ENCODE data around the gene GPR107. TPM values are rescaled to one million over a fixed set of nuclear protein-coding genes. Genes with fewer than 3 reads are reported as not detected.

The GPR107 gene
- total and polyA plus RNA-seq, 2 of the 8 experiments (the other 6 are each of a cell fraction or from before 2014, with no cell fraction given): 19.3 to 30.7 TPM

DNA sequence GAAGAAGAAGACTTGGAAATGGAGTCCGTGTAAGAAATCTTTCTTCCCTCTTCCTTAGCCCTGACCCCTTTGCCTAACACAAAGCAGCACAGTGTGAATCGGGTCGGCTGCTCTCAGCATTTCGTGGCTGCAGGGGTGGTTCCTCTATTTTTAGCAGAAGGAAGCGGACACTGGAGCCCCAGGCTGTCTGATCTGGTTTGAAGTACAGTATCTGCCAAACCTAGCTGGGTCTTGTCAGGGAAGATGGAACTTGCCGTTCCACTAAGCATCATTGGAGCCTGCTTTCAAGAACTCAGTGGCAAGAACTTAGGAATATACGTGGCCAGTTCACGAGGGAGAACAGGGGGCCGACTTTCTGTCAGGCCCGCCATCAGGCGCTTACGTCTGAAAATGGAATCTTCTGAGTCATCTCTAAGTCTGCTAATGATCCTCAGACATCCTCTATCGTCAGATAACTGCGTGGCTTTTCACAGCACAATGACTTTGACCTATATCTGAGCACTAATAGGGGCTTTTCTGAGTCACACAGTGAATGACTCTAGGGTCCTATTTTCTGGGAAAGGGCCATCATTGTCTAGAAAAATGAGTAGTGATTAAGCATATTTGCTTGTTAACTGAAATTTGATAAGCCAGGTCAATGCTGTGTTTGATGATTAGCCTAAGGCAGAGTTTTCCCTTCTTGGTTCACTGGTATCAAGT, 75.2 kb downstream of the GPR107 start:
- Histone ChIP-seq H3K4me2 (ENCODE audit: insufficient read depth in 1 of 2, low read depth in 2 of 2, low read length in 2 of 2) (no peak overlapping the region), H2BK120ac (replicated peaks; ENCODE audit: low read depth, low read length) (no peak overlapping the region), H3K27me3 (replicated peaks in 1 of 4; ENCODE audit: control insufficient read depth in 3 of 4, extremely low read depth in 1 of 4, insufficient read depth in 3 of 4, low read length in 3 of 4) (peaks cover 0 to 1% (median 0%) of the 10 kb centered on the region in 4 experiments; a peak in 1 of 7 replicates), H4K91ac (replicated peaks; ENCODE audit: insufficient read length, low read length) (no peak overlapping the region), H2AFZ (ENCODE audit: low read length) (no peak overlapping the region), H3K56ac (replicated peaks; ENCODE audit: insufficient read length, low read depth, low read length) (no peak overlapping the region), H3K4me3 (ENCODE audit: extremely low read depth in 1 of 4, insufficient read depth in 2 of 4, low read depth in 3 of 4, low read length in 4 of 4) (no peak overlapping the region), H2AK5ac (ENCODE audit: low read depth, low read length) (no peak overlapping the region), H3K9ac (replicated peaks in 1 of 4; ENCODE audit: extremely low read depth in 1 of 4, low read depth in 3 of 4, low read length in 3 of 4) (no peak overlapping the region), H3K9me3 (ENCODE audit: insufficient read depth in 2 of 2, low read depth in 1 of 2, low read length in 1 of 2) (no peaks in the 10 kb centered on the region), H3K18ac (ENCODE audit: extremely low read depth, low read length) (no peak overlapping the region), H2BK20ac (ENCODE audit: low read length) (no peak overlapping the region), H4K20me1 (replicated peaks in 1 of 2; ENCODE audit: control insufficient read depth in 1 of 2, insufficient read depth in 2 of 2, low read length in 2 of 2) (no peaks in the 10 kb centered on the region), H3K36me3 (ENCODE audit: control insufficient read depth in 2 of 4, insufficient read depth in 4 of 4, low read length in 3 of 4) (peaks cover 0 to 21% (median 7%) of the 10 kb centered on the region in 4 experiments; a peak in 5 of 8 replicates), H3K79me1 (ENCODE audit: low read depth, low read length) (no peaks in the 10 kb centered on the region; the same call in 1 of the 2 replicates), H3K14ac (ENCODE audit: insufficient read length) (no peak overlapping the region), H3K23me2 (ENCODE audit: low read depth, low read length) (no peaks in the 10 kb centered on the region), H3K79me2 (ENCODE audit: control insufficient read depth in 1 of 2, insufficient read depth in 2 of 2, low read length in 2 of 2) (no peaks in the 10 kb centered on the region), H4K5ac (ENCODE audit: insufficient read length, low read depth, low read length) (no peak overlapping the region), H2BK12ac (ENCODE audit: low read depth, low read length) (no peak overlapping the region), H2BK15ac (ENCODE audit: low read length) (no peak overlapping the region), H3K4ac (replicated peaks; ENCODE audit: insufficient read length, low read depth, low read length) (no peak overlapping the region), H3K27ac (ENCODE audit: low read depth, low read length) (no peak overlapping the region), H3K4me1 (replicated peaks in 1 of 4; ENCODE audit: control insufficient read depth in 3 of 4, insufficient read depth in 4 of 4, low read length in 3 of 4) (peaks cover 0 to 3% (median 0%) of the 10 kb centered on the region in 4 experiments; a peak in 1 of 7 replicates), H4K8ac (ENCODE audit: extremely low read depth, insufficient read depth, low read length) (no peak overlapping the region), H3K23ac (ENCODE audit: insufficient read length) (no peak overlapping the region), H2BK5ac (ENCODE audit: low read depth, low read length) (no peak overlapping the region)
- DNase-seq (ENCODE audit: low read depth in 1 of 2, low spot score in 2 of 2): no peak
- 91% methylated on average over 14 of the region's 14 CpGs; no CpG with 5 or more reads in 1 of the 2 experiments for WGBS, 2 experiments (ENCODE audit: extremely low coverage in 1 of 2, insufficient coverage in 1 of 2, insufficient read length in 1 of 2, insufficient replicate concordance in 2 of 2, low coverage in 1 of 2, low lambda C conversion rate in 2 of 2, missing lambda C conversion rate in 1 of 2)
- no peak for FAIRE-seq
- ChIA-PET CTCF (ENCODE audit: partially characterized antibody) (interaction anchor here (1.0 to 1.1 kb wide), 2 partner anchors 18 to 102 kb away, joined by 3 to 4 read pairs; no protein-coding TSS in a partner anchor), POLR2A (ENCODE audit: partially characterized antibody) (interaction anchor here (0.7 kb wide), 1 partner anchor 20 kb away, joined by 3 read pairs; no protein-coding TSS in a partner anchor)
- TF ChIP-seq RNF2 (IDR thresholded peaks at IDR 0.05; ENCODE audit: borderline replicate concordance, low read depth, low read length, missing control alignments, poor library complexity, severe bottlenecking): no peak
- TF ChIP-seq, protein P1, sequence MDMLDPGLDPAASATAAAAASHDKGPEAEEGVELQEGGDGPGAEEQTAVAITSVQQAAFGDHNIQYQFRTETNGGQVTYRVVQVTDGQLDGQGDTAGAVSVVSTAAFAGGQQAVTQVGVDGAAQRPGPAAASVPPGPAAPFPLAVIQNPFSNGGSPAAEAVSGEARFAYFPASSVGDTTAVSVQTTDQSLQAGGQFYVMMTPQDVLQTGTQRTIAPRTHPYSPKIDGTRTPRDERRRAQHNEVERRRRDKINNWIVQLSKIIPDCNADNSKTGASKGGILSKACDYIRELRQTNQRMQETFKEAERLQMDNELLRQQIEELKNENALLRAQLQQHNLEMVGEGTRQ (IDR thresholded peaks at IDR 0.05; ENCODE audit: low read length): no peak
- TF ChIP-seq EP300 (IDR thresholded peaks at IDR 0.05; ENCODE audit: borderline replicate concordance in 1 of 2, low read depth in 2 of 2, low read length in 2 of 2): no peak
- TF ChIP-seq CBX8 (IDR thresholded peaks at IDR 0.05; ENCODE audit: borderline replicate concordance, low read depth, low read length): no peak
- TF ChIP-seq RFX5 (IDR thresholded peaks at IDR 0.05; ENCODE audit: borderline replicate concordance, low read depth, low read length): no peak
- TF ChIP-seq, protein P2, sequence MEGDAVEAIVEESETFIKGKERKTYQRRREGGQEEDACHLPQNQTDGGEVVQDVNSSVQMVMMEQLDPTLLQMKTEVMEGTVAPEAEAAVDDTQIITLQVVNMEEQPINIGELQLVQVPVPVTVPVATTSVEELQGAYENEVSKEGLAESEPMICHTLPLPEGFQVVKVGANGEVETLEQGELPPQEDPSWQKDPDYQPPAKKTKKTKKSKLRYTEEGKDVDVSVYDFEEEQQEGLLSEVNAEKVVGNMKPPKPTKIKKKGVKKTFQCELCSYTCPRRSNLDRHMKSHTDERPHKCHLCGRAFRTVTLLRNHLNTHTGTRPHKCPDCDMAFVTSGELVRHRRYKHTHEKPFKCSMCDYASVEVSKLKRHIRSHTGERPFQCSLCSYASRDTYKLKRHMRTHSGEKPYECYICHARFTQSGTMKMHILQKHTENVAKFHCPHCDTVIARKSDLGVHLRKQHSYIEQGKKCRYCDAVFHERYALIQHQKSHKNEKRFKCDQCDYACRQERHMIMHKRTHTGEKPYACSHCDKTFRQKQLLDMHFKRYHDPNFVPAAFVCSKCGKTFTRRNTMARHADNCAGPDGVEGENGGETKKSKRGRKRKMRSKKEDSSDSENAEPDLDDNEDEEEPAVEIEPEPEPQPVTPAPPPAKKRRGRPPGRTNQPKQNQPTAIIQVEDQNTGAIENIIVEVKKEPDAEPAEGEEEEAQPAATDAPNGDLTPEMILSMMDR (IDR thresholded peaks at IDR 0.05; ENCODE audit: control extremely low read depth in 1 of 3, insufficient read depth in 1 of 3, low read depth in 1 of 3, low read length in 3 of 3): no peak
- TF ChIP-seq, protein P3, sequence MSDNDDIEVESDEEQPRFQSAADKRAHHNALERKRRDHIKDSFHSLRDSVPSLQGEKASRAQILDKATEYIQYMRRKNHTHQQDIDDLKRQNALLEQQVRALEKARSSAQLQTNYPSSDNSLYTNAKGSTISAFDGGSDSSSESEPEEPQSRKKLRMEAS (IDR thresholded peaks at IDR 0.05): no peak
